Purkinje cell (primary cell): ENCODE data around the gene CACNG8. TPM values are rescaled to one million over a fixed set of nuclear protein-coding genes. Genes with fewer than 3 reads are reported as not detected.

Experiments
- polyA plus RNA-seq: library from polyadenylated mRNA; unstranded; fragments of >200 nt; fragmentation: Nextera tagmentation; gene quantifications from 2 replicates; pipeline ENCODE4 v1.2.1, GENCODE V29; 2014

Gene CACNG8
- 0.45 and 4.1 TPM in 2 replicates for polyA plus RNA-seq

DNA sequence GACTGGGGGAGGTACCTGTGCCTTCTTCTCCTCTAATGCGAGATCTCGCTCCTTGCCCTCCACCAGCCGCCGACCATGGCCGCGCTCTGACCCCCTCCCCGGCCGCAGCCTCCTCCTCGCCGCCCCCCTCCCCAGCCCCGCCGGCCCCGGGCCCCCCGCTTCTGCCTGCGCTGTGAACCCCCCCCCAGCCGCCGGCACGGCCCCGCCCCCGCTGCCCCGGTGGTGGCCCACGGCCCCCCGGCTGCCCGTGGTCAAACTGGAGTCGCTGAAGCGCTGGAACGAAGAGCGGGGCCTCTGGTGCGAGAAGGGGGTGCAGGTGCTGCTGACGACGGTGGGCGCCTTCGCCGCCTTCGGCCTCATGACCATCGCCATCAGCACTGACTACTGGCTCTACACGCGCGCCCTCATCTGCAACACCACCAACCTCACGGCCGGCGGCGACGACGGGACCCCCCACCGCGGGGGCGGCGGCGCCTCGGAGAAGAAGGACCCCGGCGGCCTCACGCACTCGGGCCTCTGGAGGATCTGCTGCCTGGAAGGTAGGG is at the start of gene CACNG8:
Gene CACNG8, plus strand, starts transcription at position 51 of the 545 bp plus-strand sequence.

DNA sequence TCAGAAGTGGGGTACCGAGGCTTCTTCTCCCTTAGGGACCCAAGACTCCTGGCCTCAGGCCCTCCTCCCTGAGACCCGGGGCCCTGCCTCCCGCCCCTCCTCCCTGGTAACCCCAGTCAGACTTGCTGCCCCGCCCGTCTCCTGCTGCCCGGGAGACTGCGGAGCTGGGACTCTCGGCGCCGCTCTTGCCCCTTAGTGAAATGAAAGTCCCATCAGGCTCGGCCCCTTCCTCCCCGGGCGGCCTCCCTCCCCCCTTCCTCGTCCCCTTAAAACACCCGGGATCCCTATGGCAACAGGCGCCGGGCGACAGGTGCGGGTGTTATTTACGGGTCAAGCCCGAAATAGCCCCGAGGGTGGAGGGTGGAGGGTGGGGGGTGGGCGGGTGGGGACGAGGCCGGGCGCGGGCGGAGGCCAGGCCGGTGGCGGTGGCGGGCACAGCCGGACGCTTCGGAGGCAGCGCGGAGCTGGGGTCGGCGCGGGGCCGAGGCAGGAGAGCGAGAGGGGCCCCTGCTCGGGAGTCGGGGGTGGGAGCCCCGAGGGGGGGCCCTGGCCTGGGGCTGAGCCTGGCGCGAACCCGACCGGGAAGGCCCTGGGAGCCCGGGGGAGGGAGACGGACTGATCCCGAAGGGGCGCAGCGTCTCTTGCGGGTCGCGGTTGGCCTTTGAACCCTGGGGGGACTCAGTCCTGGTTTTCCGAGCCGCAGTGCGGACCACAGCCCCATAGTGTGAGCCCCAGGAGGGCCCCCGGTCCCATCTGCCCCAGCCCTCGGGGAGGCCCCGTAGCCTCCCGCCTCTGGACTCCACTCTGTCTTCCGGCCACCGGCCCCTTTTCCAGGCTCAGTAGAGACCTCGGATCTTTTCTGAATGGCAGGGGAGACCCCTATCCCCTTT is 28.7 kb downstream of the CACNG8 start, which contains the start of gene CACNG6:
Gene CACNG6, plus strand, starts transcription at position 414 of the 890 bp plus-strand sequence. CDS start 1,241 bp downstream, outside the sequence.

Other genes with a start within 250 kb of the CACNG8 start
- not detected in 2 replicates for gene NLRP12, start 138.6 kb upstream of the CACNG8 start, polyA plus RNA-seq
- gene MYADM, start 95.1 kb upstream of the CACNG8 start, polyA plus RNA-seq, result 13.6 and 14.8 TPM in 2 replicates
- 286 and 411 TPM in 2 replicates for gene PRKCG, start 80.7 kb upstream of the CACNG8 start, polyA plus RNA-seq
- 1.7 and 1.8 TPM in 2 replicates for gene CACNG7, start 53.7 kb upstream of the CACNG8 start, polyA plus RNA-seq
- not detected in 2 replicates for gene CACNG6, start 28.7 kb downstream of the CACNG8 start, polyA plus RNA-seq
- gene VSTM1, start 101.0 kb downstream of the CACNG8 start, polyA plus RNA-seq, result not detected in 2 replicates
- not detected in 2 replicates for gene TARM1, start 118.4 kb downstream of the CACNG8 start, polyA plus RNA-seq
- gene OSCAR, start 137.9 kb downstream of the CACNG8 start, polyA plus RNA-seq, result not detected in 2 replicates
- 1,121 and 1,868 TPM in 2 replicates for gene NDUFA3, start 139.9 kb downstream of the CACNG8 start, polyA plus RNA-seq
- 5.5 and 10.9 TPM in 2 replicates for gene TFPT, start 152.7 kb downstream of the CACNG8 start, polyA plus RNA-seq
- gene PRPF31, start 152.8 kb downstream of the CACNG8 start, polyA plus RNA-seq, result 6.3 and 12.1 TPM in 2 replicates
- 5.1 and 12.1 TPM in 2 replicates for gene CNOT3, start 174.8 kb downstream of the CACNG8 start, polyA plus RNA-seq
- 3.0 and 5.2 TPM in 2 replicates for gene LENG1, start 196.8 kb downstream of the CACNG8 start, polyA plus RNA-seq
- not detected in 2 replicates for gene TMC4, start 210.2 kb downstream of the CACNG8 start, polyA plus RNA-seq
- gene MBOAT7, start 226.6 kb downstream of the CACNG8 start, polyA plus RNA-seq, result 10.0 and 11.7 TPM in 2 replicates
- gene TSEN34, start 228.4 kb downstream of the CACNG8 start, polyA plus RNA-seq, result 4.8 and 7.6 TPM in 2 replicates
- gene RPS9, start 237.9 kb downstream of the CACNG8 start, polyA plus RNA-seq, result 68.6 and 83.4 TPM in 2 replicates